Left ventricle myocardium inferior (tissue), 1 donor: ENCODE data around the gene YAP1. TPM values are rescaled to one million over a fixed set of nuclear protein-coding genes. Genes with fewer than 3 reads are reported as not detected.
A peak's percentile ranks its signal among the peaks of the same experiment; 100 is the strongest.

Experiments
- DNase-seq: peaks from one replicate; pipeline ENCODE4 v3.0.0-alpha.2; 2020
- H3K27ac ChIP-seq: fragments of 200-600 bp; replicated peaks from 2 replicates; pipeline ENCODE4 v1.8.0; 2021
- H3K27me3 ChIP-seq: fragments of 200-600 bp; 2 replicates; pipeline ENCODE4 v1.8.0; 2021; ENCODE audit warnings: low read depth
- H3K36me3 ChIP-seq: fragments of 200-600 bp; 2 replicates; pipeline ENCODE4 v1.8.0; 2021
- H3K4me1 ChIP-seq: fragments of 200-600 bp; 2 replicates; pipeline ENCODE4 v1.8.0; 2021
- H3K4me3 ChIP-seq: fragments of 200-600 bp; 2 replicates; pipeline ENCODE4 v1.8.0; 2021; ENCODE audit warnings: mild to moderate bottlenecking, moderate library complexity
- H3K9me3 ChIP-seq: fragments of 200-600 bp; replicated peaks from 2 replicates; pipeline ENCODE4 v1.8.0; 2021
- intact Hi-C: fragments of 100-400 bp; cut with micrococcal nuclease; formaldehyde crosslinking; loops from one replicate; pipeline ENCODE4 v1.11.0; 2022
- total RNA-seq: library from RNA; stranded (reverse); fragmentation: NEBNext Ultra II Directional; extraction: Animal tissue kit (Norgen Biotek cat#: 25700); gene quantifications from one replicate; pipeline ENCODE4 v1.2.1, GENCODE V29; 2021
- TF ChIP-seq, protein P1 (sequence below): fragments of 200-600 bp; IDR thresholded peaks from 2 replicates; pipeline ENCODE4 v1.8.0; 2021; ENCODE audit warnings: antibody characterized with exemption, mild to moderate bottlenecking, borderline replicate concordance
- donor health status: DM: no; HTN: yes; CAD: no; lungs with severe emphysema.

Gene YAP1
- total RNA-seq, 1 donor from 2014 or later = 67.9 TPM

DNA sequence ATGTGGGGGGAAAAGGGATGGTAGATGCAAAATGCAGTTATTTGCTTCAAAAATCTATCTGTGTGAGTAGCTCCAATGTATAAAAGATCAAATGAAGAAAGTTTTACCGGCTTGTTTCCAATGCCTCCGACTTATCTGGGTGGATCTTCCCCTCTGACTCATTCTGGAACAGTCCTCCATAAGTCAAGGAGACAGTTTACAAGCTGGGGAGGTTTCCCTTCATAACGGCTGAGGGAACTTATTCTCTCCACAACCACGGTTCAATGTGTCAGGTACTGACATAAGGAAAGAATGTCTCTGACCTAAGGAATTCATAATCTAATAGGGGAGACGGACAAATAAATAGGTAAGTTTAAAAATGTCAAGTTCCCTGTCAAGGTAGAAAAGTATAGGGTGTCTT lies 157.4 kb downstream of the YAP1 start:
- Histone ChIP-seq H3K4me3 (no peak overlapping the region), H3K9me3 (no peaks in the 10 kb centered on the region), H3K4me1 (peaks cover 13% of the 10 kb centered on the region), H3K27ac (peak overlapping the region; percentile 45), H3K36me3 (no peaks in the 10 kb centered on the region), H3K27me3 (peaks cover 16% of the 10 kb centered on the region)
- DNase-seq = no peak
- intact Hi-C loops = no loop called here
- TF ChIP-seq, protein P1, sequence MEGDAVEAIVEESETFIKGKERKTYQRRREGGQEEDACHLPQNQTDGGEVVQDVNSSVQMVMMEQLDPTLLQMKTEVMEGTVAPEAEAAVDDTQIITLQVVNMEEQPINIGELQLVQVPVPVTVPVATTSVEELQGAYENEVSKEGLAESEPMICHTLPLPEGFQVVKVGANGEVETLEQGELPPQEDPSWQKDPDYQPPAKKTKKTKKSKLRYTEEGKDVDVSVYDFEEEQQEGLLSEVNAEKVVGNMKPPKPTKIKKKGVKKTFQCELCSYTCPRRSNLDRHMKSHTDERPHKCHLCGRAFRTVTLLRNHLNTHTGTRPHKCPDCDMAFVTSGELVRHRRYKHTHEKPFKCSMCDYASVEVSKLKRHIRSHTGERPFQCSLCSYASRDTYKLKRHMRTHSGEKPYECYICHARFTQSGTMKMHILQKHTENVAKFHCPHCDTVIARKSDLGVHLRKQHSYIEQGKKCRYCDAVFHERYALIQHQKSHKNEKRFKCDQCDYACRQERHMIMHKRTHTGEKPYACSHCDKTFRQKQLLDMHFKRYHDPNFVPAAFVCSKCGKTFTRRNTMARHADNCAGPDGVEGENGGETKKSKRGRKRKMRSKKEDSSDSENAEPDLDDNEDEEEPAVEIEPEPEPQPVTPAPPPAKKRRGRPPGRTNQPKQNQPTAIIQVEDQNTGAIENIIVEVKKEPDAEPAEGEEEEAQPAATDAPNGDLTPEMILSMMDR = no peak

DNA sequence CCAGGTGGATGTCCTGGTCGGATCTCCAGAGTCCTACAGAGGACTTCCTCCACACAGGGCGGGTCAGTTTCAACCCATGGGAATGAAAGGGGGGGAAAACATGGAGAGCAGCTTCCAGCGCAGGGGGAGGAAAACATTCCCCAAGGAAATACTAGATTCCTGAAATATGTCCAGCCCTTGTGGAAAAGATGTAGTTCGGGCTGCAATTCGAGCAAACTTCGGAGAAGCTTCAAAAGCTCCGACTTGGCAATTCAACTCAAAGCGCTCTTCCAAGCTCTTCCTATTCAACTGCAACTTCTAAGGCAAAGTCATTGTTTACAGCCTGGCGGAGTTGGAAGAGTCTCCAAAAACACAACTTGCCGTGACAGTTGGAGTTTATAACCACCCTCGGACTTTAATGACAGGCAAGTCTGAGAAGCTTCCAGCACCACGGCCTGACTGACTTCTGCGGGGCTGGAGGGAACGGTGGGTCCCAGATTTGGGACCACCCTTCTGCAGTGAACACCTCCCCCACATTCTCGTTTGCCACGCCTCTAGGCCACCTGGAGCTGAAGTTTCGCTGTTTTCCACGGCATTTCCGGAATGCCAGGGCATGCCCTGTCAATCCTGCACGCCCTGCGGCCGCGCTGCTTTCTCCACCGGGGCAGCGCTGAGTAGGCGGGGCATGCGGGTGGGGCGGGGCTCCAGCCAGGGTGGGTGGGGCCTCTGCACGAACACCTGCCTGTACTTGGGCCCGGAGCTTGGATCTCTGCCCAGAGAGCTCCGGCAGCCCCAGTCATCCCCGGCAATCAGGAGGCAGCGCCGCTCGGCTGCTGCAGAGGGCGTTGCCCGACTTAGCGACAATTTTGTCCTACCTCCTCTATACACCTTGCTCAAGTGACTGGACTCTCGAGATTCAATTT lies 158.1 kb downstream of the YAP1 start:
- intact Hi-C loops = no loop called here
- Histone ChIP-seq H3K4me1 (peaks cover 13% of the 10 kb centered on the region), H3K36me3 (no peaks in the 10 kb centered on the region), H3K27me3 (peaks cover 23% of the 10 kb centered on the region), H3K27ac (peak overlapping the region; percentile 45), H3K4me3 (peak overlapping the region; percentile 61), H3K9me3 (no peaks in the 10 kb centered on the region)
- TF ChIP-seq, protein P1 = peak; percentile 69
- DNase-seq = peak; percentile 80

DNA sequence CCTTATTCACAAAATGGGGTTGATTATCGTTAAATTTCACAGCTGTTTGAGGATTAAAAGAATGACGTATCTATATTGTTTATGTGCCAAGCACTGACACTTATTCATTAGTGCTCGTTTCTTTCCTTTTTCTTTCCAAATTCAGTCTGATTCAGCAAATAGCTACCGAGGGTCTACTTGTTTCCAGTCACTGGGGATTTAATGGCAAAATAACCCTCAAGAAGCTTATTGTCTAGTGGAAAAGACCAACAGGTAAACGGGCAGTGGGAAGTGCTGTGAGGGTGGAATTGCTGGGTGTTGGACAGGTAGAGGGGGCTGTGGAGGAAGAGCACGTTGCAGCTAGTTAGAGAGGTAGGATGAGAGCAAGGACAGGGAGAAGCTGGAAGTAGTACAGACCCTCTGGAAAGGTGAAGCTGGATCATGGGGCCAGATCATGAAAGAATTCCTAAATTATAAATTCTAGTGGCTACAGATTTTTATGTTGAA lies 158.8 kb downstream of the YAP1 start:
- no peak for DNase-seq
- Histone ChIP-seq H3K36me3 (no peaks in the 10 kb centered on the region), H3K4me1 (peaks cover 13% of the 10 kb centered on the region), H3K9me3 (no peaks in the 10 kb centered on the region), H3K4me3 (peak overlapping the region; percentile 61), H3K27me3 (peaks cover 29% of the 10 kb centered on the region), H3K27ac (no peak overlapping the region)
- intact Hi-C loops = no loop called here
- TF ChIP-seq, protein P1 = no peak

DNA sequence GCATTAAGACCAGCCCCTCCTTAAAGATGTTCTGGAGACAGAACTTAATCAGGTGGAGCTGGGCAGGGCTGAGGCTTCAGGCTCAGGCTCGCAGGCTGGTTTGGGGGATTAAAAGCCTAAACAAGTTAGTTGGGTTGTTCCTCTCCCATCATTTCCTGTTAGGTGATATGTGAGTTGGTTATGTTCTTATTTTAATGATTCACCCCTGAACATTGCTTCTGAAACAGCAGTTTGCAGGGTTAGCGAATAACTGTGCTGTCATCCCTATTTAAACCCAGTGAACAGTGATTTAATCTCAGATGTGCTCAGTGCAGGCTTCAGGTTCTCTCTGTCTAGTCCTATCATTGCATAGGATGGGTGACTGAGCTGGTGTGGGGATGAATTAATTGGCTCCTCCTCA lies 159.7 kb downstream of the YAP1 start:
- Histone ChIP-seq H3K27me3 (peaks cover 29% of the 10 kb centered on the region), H3K9me3 (no peaks in the 10 kb centered on the region), H3K4me1 (peaks cover 13% of the 10 kb centered on the region), H3K4me3 (no peak overlapping the region), H3K27ac (no peak overlapping the region), H3K36me3 (no peaks in the 10 kb centered on the region)
- TF ChIP-seq, protein P1 = no peak
- intact Hi-C loops = no loop called here
- DNase-seq = no peak

DNA sequence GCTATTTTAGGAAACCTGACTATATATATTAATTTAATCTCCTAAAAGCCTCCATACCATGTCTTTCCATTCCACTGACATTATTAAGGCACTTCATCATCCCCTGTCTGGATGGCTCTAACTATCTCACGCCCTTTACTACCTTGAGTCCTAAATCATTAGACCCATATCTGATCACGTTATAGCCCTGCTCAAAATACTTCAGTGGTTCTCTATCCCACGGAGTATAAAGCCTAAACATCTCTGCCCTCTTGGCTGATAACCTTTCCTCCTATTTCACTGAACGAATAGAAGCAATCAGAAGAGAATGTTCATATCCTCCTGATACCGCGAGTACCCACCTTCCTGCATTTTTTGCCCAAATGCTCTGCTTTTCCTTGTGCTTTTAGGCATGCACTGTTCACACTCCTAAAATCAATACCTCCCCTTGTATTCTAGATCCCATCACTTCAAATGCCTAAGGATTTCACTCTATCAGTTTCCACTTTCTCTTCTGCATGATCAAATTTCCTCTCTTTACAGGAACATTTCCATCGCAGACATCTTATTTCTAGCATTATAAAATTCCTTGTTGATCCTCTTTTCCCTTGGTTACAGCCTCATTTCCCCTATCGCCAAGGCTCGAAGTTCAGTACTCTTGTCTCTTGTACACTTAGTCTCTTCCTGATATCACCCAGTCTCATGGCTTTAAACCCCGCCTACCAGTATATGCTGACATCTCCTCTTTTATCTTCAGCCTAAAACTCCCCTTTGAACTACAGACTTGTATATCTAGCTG lies 162.0 kb downstream of the YAP1 start:
- Histone ChIP-seq H3K4me1 (peaks cover 29% of the 10 kb centered on the region), H3K9me3 (no peaks in the 10 kb centered on the region), H3K36me3 (no peaks in the 10 kb centered on the region), H3K27me3 (peaks cover 29% of the 10 kb centered on the region), H3K4me3 (no peak overlapping the region), H3K27ac (no peak overlapping the region)
- no peak for DNase-seq
- intact Hi-C loops = no loop called here
- TF ChIP-seq, protein P1 = no peak
